HUDEP-2 (cell line): ENCODE data around the gene GASK1A.
"Not testable (repeated sequence)": the region's sequence is repeated elsewhere in the genome, so short reads cannot be mapped to it uniquely, and the experiment has no call there.

ENCODE experiments used
- DNase-seq, 76 experiments: peaks; one replicate each; lab custom pipeline; 2025; ENCODE audit not compliant: unreplicated experiment in 76 of 76; lab: John Stamatoyannopoulos, UW

Gene GASK1A

DNA sequence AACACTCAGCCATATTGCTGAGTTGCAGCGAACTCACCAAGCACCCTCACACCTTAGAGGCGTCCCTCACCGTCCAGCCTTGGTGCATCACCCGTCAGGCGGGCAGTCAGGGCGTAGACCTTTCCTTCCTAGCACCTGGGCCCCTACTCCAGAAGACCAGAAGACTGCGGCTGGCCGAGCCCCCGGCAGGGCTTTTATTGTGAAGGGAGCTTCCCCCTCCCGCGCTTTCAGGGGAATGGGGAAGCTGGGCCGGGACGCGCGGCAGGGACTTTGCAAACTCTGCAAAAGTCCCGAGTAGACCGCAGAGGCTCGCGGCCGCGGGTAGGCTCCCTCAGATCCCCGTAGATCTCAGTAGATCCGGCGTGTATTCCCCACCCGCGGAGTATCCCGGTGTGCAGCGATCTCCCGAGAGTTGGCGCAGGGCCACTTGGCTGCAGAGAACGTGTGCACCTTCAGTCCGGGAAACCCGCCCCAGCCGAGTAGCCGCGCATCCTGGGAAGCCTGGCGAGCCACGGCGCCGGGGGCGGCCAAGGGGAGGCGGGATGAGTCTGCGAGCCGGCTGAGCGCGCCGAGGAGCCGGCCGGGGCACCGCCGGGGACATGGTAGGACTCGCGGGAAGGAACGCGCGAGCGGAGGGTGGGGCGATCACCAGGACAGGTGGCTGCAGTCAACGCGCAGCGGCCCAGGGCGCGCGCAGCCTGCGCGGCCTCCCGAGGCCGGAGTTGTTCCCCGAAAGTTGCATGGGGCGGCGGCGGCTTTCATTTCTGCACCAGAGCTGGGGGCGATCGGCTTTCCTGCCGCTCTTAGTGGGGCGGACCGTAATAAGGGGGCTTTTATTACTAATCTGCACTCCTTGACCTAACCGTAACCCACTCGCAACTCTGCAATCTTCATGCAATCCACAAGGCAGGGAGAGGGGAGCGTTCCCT, at the start of gene GASK1A:
Gene GASK1A (plus strand): TSS at position 268 of the 929 bp plus-strand sequence. CDS start 332 bp downstream, at position 600.
- DNase-seq = no peak

DNA sequence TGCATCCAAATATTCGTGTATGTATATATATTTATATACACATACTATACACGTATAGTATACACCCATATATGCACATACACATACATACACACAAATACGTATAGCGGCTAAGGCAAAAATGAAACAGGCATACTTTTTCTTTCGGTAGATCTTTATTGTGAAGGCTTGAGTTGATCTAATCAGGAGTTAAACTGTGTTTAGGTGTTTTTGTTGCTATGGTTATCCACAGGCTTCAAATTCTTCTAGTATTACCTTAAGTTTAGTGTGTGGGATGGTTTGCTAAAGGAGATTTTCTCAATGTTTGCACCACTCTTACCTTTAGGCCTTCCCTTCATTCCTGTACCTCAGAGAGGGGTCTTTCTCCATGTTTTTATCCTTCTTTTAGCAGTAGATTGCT, 45.0 kb upstream of the GASK1A start:
- no peak for DNase-seq

DNA sequence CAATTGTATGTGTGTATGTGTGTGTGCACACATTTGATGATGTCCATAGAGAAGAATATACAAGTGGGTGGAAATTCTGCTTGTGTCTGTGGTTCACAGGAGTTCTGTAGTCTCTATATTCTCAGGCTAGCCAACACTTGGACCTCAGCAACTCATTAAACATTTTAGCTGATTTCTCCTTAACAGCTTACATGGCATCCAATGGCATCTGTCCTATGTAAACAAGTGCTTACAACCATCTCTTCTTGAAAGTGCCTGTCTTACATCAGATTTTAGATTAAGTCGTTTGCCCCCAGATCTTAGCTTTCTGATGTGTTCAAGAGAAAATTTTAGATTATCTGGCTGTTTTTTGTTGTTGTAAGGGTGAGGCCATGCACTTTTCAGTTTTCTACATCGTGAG, 44.2 kb upstream of the GASK1A start:
- no peak for DNase-seq

DNA sequence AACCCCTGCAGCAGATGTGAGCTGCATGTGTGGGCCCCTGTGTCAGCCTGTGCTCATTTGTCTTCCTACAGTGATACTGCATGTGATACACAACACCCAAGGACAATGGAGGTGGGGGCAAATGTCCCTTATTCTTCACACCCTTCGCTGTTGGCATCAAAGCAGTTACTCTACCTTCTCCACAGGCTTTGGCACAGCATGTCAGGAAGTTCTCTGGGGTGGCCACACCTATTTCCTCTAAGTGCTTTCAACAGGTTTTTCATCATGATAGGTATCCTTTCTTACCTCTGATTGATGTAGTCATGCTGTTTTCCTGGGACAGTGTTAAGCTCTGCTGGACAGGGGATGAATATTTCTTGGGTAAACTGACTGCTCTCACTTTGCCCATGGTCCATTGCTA, 43.6 kb upstream of the GASK1A start:
- DNase-seq = no peak

DNA sequence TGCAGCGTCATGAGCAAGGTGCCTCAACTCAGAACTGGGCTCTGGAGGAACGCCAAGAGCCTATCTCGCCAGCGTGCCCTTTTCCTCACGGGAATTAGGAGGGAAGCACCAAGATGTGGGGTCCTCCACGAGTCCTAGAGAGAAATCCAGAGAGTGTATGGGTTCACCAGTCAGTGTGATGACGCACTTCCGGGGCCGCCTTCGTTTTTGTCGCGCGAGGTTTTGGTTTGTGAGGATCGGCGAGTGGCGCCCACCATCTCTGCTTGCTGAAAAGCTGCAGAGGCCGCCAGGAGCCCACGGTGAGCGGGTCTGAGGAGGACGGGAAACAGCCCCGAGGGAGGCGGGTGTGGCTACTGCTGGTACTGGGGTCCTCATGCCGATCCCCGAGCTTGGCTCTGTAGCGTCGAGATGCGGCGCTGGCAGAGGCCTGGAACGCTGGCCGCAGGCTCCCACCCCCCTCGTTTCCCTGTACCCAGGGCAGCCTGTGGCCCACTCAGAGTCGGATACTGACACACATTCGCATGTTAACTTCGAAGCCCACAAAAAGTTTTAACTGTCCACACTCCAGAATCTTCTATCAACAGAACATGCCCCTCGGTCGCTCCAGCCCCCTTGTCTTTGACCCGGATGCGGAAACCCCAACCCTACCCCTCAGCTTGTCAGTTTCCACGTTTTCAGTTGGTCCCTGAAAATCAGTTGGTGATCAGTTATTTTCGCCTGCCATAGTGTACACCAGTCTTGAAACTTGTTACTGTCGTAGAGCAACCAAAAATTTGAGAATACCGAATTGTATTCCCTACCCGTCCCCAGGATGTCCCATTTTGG, 42.7 kb upstream of the GASK1A start:
- no peak for DNase-seq

DNA sequence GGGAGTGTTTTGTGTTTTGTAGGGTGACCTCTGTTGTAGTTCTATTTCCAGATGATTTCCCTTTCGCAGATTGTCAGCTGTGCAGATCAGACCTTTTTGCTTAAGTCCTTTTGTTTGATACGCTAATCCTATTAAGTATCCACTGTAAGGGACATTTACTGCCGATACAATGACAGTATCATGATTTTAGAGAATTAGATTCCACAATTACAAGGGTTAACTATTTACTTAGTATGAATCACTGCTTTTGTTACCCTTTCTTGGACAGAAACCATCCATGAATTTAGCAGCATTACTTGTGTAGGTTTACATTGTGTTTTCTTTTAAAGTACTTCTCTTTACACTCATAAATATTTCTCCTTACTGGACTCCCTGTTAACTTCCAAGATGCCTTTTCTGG, 41.8 kb upstream of the GASK1A start:
- no peak for DNase-seq

DNA sequence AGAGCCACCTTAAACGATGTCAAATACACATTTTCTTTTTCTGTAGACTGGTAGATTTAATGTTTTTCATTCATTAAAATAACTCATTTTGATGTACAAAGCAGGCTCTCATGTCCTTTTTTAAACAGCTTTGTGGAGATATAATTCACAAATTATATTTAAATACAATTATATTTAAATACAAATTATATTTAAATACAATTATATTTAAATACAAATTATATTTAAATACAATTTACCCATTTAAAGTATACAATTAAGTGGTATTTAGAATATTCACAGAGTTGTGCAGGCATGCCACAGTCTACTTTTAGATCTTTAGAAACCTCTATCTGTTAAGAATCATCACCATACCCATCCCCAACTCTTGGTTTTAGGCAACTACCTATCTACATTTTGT, 36.4 kb upstream of the GASK1A start:
- DNase-seq = no peak

DNA sequence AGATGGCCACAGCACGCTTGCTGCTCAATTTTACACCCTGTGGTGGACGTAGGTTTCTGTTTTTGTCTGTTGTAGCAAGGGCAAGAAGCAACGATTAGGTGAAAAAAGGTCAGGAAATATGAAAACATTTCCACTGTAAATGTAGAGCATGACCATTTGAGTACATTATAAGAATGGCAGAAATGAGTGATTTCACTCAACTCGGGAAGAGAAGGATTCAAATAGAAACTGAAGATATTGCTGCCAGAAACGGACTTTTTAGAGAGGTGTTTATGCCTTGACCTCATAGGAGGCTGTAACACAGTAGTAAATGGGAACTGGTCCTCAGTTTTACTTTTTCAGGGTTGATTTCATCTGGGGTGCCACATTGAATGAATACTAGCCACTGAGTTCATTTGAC, 33.1 kb upstream of the GASK1A start:
- no peak for DNase-seq

DNA sequence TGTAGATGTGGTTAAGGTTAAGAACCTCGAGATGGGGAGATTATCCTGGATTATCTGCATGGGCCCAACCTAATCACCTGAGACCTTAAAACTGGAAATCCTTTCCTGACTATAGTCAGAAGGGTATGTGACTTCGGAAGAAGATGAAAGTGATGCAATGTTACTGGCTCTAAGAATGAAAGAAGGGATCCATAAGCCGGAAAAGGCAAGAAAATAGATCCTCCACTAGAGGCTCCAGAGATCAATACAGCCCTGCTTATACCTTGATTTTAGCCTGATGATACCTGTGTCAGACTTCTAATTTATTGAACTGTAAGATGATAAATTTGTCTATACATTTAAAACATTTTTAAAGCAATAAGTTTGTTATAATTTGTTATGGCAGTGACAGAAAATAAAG, 21.5 kb upstream of the GASK1A start:
- no peak for DNase-seq

DNA sequence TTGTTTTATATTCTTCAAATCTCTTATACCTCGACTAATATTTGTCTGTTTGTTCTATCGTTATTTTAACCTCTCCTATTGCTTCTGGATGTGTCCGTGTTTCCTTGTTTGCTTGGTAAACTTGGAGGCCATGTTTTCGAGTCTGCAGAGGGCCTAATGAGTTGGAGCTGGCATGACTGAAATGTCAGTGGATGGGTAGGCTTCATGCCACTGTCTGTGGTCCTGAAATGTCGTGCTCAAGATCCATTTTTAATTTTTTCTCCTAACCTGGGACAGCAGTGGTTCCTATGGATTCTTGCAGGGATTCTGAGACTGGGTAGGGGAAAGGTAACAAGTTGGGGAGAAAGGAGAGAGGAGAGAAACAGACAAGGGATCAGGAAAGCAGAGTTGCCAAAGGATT, 18.8 kb upstream of the GASK1A start:
- DNase-seq = no peak

DNA sequence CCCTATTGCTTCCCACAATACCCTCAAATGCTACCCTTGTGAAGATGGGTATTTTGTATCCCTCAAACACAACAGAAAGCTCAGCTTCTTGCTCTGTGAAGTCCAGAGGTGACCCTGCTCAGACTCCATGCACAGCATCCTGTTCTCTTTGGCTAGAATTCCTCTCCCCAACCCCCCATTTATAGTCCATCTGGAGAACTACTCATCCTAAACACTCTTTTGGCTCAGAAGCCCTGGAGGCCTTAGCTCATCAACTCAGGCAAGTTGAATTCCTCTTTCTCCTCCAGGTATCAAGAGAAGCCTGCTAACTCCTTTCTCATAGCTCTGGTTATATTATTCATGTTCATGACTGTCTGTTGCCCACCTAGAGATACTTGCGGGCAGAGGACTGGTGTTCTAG, 18.3 kb upstream of the GASK1A start:
- no peak for DNase-seq

DNA sequence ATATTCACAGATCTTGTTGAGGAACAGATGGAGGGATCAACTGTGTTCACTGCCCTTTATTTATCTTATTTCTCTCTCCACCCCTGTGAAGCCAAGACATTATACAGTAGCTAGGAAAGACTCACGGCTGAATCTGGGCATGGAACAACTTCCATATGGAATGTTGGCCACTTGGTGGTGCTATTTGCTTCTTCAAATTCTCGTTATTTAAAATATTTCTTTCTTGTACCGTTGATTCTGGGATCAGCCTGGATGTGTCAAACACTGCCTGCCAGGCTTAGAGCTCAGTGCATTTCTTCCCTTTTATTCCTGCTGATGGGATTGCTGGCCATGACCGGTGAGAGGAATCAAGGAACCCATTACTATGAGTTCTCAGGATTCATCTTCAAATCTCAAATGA, 17.5 kb upstream of the GASK1A start:
- peak in 7 of 76 experiments; percentile 2 to 38 (median 10) for DNase-seq

DNA sequence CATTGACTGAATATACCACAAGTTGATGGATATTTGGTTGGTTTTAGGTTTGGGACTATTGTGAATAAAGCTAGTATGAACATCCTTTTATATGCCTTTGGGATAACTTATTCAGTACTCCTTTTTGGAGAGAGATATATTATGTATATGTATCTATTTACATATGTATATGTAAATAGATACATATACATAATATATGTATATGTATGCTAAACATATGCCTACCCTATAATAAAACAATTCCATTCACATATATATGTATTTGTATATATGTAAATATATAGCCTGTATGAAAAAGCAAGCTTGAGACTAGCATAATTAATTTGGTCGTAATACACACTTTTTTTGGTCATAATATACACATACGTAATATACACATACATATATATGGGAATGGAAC, 15.8 kb upstream of the GASK1A start:
- no peak for DNase-seq

DNA sequence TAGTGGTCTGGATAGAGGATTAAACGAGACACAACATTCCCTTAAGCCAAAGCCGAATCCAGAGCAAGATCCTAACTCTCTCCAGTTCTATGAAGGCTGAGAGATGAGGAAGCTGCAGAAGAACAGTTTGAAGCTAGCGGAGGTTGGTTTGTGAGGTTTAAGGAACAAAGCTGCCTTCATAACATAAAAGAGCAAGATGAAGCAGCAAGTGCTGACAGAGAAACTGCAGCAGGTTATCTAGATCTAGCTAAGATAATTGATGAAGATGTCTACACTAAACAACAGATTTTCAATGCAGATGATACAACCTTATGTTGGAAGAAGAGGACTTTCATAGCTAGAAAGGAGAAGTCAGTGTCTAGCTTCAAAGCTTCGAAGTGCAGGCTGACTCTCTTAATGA, 14.8 kb upstream of the GASK1A start:
- DNase-seq = no peak

DNA sequence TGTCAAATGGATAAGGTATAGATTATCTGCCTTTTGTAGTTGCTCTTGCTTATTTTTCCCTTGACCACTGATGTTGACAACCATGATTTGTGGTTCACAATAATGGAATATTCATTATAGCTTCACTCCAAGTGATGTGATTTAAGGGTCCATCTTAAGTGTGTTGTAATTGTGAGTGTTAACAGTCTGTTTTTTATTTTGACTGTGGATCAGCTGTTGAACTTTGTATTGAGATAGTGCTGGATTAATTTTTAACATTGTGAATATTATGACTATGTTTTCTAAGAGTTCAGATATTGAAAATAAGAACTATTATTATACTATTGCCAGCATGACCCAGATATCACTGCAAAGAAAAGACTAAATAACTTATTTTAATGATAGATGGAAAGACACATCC, 8.6 kb upstream of the GASK1A start:
- no peak for DNase-seq

DNA sequence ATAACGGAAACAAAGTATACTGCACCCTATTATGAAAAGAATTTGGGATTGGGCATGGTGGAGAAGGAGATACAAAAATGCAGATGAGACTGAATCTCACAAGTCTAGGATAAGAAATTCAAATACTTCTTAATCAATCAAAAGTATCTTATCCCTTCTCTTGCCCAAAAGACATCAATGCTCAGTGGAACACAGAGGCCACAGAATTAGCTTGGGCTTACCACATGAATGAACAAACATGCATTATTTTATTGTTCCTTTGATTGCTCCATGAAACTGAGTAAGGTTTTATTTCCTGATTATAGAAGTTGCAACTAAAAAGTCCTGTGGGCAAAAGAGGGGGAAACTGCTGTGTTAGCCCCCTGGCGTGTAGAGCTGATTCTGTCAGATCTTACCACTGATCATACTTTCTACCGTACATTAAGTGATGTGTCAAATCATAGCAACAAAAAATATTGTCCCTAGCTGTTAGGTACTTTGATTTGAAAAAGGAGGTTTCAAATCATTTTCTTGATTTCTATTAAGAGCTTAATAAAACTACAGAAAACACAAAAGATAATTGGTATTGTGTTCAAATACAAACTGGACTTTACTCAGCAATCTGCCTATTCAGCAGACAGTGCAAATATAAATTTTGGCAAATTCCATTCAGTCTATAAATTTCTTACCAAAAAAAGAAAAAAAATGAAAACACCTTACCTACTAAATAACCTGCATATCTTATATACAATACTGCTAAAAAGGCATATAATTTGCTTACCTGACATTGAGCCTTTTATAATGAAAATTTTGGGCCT, 7.9 kb upstream of the GASK1A start:
- DNase-seq = no peak

DNA sequence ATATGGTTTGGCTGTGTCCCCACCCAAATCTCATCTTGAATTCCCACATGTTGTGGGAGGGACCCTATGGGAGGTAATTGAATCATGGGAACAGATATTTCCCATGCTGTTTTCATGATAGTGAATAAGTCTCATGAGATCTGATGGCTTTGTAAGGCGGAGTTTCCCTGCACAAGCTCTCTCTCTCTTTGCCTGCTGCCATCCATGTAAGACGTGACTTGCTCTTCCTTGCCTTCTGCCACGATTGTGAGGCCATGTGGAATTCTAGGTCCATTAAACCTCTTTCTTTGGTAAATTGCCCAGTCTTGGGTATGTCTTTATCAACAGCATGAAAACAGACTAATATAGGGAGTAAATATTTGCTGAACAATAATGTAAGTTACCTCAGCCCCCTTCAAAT, 4.2 kb upstream of the GASK1A start:
- DNase-seq = not testable (repeated sequence)

DNA sequence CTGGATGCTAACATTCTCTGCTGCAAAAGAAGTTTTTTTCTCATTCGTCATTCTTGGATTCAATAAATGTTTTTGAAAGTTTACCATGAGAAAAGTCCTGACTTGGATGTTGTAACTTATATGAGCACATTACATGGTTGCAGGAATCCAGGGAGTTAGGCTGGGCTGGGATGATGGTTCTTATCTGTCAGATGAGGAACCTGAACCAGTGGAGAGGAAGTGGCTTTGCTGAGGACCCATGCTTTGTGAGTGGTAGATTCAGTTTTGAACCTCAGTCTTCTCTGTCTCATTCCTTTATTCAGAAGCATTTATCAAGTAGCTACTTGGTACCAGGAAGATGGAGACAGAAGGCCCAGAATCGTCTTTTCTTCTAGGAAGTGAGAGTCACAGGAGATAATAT, 3.7 kb upstream of the GASK1A start:
- no peak for DNase-seq

DNA sequence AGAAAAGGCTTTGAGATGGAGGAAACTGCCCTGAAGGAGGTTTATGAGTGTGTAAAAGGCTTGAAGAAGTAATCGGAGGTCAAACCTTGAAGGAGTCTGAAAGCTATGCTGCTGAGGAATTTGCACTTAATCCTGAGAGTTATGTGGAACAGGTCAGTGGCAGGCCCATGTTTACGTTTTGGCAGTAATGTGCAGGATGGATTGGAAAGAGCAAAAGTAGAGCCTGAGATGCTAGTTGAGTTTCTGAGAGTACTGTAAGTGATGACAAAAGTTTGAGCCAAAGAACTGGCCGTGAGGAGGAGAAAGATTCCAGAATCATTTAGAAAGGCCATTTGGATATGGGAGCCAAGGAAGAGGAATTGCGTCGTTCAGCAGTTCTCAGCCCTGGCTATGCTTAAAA, 3.2 kb upstream of the GASK1A start:
- DNase-seq = no peak

DNA sequence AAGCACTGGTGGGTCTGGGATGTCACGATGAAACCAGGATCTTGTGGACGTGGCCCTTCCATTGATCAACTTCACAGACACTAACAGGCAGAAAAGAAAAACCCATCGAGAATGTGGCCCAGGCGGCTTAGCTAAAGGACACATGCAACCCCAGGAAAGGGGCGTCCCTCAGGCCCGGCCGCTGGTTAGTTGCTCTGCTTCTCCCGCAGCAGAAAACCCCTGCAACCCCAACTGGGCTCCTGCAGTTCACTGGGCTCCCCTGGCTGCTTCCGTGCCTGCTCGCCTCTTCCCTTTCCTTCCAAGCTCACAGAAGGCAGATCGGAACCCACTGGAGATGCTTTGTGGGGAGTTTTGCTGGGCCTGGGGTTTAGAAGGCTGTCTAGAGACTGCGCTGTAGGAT, 1.1 kb downstream of the GASK1A start:
- no peak for DNase-seq

DNA sequence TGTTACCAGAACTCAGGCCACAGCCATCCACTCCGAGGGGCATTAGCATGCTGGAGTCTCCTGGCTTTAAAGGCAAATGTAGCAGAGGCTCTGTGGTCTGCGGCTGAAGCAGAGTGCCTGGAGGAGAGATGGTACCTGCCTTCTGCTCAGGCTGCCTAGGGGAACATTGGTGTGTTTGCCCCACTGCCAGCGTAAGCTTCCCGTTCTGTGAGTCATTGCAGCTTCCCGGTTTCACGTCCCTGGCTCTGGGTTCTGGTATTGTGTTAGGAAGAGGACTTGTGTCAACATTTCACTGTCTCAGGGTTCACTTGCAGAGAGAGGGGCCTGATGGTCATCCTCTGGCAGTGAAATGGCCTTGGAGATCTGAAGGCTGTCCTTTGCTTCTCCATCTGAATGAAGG, 1.8 kb downstream of the GASK1A start:
- DNase-seq = no peak
